ENCODE results near the gene LGI2.

- TF ChIP-seq CTCF (IDR thresholded peaks at IDR 0.05 in 2 of 3, conservative IDR thresholded peaks at IDR 0.05 in 1 of 3; ENCODE audit: insufficient read depth in 2 of 3, low read depth in 1 of 3, low read length in 3 of 3) (no peak), ZNF280B (CRISPR knock-in tag; IDR thresholded peaks at IDR 0.05) (no peak), POLR2A (conservative IDR thresholded peaks at IDR 0.05) (no peak), CBX5 (IDR thresholded peaks at IDR 0.05; ENCODE audit: borderline replicate concordance, low read depth) (no peak), POLR2AphosphoS5 (IDR thresholded peaks at IDR 0.05; ENCODE audit: control insufficient read depth, insufficient read depth, low read depth, low read length) (no peak), ZBTB11 (CRISPR knock-in tag; IDR thresholded peaks at IDR 0.05) (no peak), YY1 (IDR thresholded peaks at IDR 0.05; ENCODE audit: borderline replicate concordance in 1 of 3, control insufficient read depth in 1 of 3, extremely low read depth in 1 of 3, insufficient read depth in 3 of 3, insufficient read length in 1 of 3, insufficient replicate concordance in 2 of 3, low read depth in 1 of 3, low read length in 2 of 3) (no peak), HDAC2 (IDR thresholded peaks at IDR 0.05) (no peak), ZBTB49 (CRISPR knock-in tag; IDR thresholded peaks at IDR 0.05; ENCODE audit: borderline replicate concordance) (no peak), THRA (IDR thresholded peaks at IDR 0.05) (no peak), ERF (CRISPR knock-in tag; IDR thresholded peaks at IDR 0.05) (no peak), ZBTB26 (CRISPR knock-in tag; IDR thresholded peaks at IDR 0.05) (no peak), SMARCC2 (IDR thresholded peaks at IDR 0.05; ENCODE audit: low read depth) (no peak), CREB3L1 (IDR thresholded peaks at IDR 0.05; ENCODE audit: borderline replicate concordance, low read depth) (no peak)
Measured at GRCh38 chr4:25078523-25078922, 47.8 kb upstream of the LGI2 start.
